Measurements from ENCODE around the gene PCSK6.

Gene PCSK6

DNA sequence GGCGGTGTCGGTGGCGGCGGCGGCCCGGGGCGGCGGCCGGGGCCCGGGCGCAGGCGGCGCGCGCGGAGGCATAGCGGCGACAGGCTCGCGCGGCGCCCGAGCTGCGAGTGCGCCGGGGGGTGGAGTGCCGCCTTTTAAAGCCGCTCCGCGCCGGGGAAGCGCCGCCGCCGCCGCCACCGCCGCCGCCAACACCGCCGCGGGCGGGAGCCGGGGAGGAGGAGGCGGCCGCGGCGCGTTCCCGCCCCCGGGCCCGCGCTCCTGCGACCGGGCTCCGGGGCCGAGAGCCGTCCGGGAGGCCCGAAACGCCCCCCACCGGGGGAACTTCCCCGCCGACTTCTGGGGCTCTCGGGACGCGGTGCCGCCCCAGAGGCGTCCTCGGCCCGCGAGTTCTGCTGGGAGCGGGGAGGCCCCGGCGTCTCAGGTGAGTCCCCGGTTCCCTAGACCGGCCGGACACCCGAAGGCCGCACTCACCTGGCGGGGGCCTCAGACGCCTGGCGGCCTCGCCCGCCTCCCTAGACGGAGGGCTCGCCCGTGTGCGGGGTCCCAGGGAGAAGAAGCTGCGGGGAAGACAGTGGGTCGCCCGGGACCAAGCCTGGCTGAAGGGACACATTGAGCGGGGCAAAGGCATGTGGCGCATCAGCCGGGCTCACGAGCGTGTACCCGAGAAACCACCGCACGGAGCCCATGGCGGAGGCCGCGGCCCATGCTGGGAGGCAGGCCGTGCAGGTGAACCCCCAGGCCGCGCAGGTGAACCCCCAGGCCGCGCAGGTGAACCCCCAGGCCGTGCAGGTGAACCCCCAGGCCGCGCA, at the start of gene PCSK6:
TSS of gene PCSK6 (minus strand) at position 109 of the 809 bp plus-strand sequence. CDS start at position 72, 37 bp downstream.
- peak; percentile 60 for DNase-seq

GRCh38 chr15:101538996-101539395, 49.5 kb upstream of the PCSK6 start:
- DNase-seq: no peak

DNA sequence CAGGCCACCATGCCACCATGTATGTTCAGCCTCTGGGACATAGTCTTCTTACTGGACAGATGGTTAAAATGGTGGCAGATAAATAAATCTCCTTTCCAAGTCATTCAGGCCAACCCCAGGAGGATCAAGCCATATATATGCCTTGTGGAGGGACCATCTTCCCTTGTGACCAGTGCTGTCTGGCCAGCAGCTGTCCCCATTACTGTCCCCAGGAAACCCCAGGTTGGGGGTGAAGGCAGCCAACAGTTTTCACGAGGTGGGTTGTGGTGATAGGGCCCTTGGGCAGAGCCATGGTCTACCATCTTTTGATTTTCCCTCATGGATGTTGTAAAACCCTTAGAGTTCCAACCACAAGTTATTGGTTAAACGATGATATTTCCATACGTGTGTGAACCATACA, 48.7 kb upstream of the PCSK6 start:
- DNase-seq: no peak

DNA sequence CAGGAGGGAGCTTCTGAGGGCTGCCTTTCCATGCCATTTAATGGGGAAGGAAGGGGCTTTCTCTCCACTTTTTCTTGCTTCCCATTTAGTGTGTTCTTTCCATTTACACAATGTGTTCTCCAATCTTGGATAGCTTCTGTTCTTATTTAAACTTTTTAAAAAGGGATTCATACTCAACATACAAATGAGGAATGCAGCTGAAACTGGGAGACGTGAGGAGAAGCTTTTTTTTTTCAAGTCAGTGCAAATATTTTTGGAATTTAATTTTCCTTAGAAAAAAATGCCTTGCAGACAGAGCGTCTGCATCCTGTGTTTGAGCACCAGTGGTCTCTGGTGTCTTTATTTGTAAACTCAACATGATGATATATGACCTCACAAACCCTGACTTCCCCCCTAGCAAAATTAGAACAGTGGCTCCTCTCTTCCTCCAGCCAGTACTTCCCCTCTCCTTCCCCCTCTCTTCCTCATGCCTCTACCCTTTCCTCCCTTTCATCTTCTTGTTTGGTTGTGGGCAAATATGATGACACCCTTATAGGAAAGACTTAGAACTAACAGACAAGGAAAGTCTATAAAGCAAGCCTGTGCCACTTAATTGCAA, 48.1 kb upstream of the PCSK6 start:
- DNase-seq: no peak

- no peak for DNase-seq
Measured at GRCh38 chr15:101536875-101537405, 47.4 kb upstream of the PCSK6 start.

- DNase-seq: no peak
Measured at GRCh38 chr15:101536166-101536874, 46.8 kb upstream of the PCSK6 start.

- DNase-seq: no peak
Measured at GRCh38 chr15:101535170-101535902, 45.8 kb upstream of the PCSK6 start.

- no peak for DNase-seq
Measured at GRCh38 chr15:101534376-101534970, 45.0 kb upstream of the PCSK6 start.

GRCh38 chr15:101533371-101534140, 44.0 kb upstream of the PCSK6 start:
- no peak for DNase-seq

DNA sequence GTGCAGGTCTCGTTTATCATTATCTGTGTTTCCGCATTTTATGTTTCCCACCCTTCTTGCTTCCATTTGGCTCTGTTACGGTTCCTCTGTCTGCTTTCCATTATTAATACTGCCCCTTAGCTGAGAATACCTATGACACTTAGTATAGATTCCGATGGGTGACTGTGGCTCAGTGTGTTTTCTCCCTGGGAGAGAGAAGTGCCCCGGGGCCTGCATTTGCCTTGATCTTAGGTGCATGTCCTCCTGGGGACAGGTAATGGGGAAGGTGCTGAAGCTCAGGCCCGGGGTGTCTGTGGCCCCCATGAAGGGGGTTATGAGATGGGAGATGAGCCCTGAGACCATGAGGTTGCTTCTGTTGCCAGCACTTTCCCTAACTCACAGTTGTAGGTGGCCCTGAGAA, 43.4 kb upstream of the PCSK6 start:
- DNase-seq: no peak

- no peak for DNase-seq
Measured at GRCh38 chr15:101531170-101531569, 41.7 kb upstream of the PCSK6 start.

- no peak for DNase-seq
Measured at GRCh38 chr15:101530224-101530958, 40.9 kb upstream of the PCSK6 start.

DNA sequence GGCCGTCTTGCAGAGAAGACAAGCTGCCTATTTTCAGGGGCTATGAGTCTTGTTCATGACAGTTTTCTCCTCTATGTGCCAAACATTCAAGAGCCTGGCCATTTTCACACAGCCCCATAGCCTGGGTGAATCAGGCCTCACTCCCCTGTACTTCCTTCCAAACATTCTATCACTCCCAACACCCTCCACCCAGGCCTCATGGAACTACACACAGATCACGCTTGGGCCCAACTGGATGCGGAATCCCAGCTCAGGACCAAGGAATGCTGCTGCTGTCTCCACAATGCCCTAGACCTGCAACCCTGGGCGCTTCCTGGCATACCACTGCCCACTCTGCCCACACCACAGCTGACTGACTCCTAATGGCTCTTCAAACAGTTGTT, 39.4 kb upstream of the PCSK6 start:
- no peak for DNase-seq

DNA sequence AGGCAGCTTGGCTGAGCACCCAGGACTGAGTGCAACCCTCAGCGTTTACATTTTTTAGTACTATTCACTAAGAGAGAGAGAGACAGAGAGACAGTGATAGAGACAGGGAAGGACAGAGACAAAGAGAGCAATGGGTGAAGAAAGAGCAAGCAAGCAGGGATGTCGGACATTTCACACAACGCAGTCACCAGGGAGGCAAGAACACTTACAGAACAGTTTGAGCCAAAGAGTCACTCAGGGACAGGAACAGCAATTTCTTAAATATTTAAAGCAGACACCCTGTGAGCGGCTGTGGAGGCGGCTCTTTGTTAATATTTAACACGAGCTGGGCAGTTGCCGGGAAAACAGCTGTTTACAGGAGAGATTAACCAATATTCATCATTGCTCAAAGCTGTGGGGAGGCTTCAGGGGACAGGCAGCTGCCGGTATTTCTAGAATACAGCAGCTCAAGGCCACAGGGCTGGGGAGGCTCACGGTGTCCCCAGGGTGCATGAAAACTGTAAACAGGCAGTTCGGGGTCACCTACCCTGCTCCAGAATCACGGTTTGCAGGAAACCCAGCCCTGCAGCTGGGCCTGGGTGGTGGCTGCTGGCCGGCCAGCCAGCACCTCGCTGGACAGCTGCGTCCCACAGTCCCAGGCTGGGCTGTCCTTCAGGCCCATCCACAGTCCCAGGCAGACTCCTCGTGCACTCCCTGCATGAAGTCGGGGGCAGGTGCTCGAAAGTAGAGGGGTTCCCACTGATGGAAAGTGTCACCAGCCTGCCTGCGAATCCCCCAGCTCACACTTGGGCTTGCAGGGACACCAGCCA, 38.8 kb upstream of the PCSK6 start:
- DNase-seq: no peak

GRCh38 chr15:101526890-101527289, 37.4 kb upstream of the PCSK6 start:
- no peak for DNase-seq

GRCh38 chr15:101526442-101526841, 36.9 kb upstream of the PCSK6 start:
- no peak for DNase-seq

GRCh38 chr15:101526021-101526420, 36.5 kb upstream of the PCSK6 start:
- DNase-seq: no peak

- DNase-seq: no peak
Measured at GRCh38 chr15:101525087-101525669, 35.7 kb upstream of the PCSK6 start.

DNA sequence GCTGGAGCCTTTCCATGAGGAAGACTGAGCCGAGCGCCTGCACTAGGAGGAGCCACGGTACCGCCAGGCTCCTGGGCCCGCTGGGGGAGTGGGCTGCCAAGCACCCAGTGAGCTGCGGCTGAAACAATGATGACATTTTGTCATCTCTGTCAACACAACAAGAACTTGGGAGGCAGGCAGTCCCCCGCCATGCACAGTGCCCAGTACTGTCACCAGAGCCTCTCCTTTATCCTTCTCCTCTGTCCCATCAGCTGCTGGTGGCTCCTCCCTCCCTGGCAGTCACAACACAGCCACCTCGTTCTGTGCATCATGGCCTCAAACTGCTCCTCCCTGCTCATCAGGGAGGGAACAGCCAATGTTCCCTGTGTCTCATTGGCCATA, 34.0 kb upstream of the PCSK6 start:
- no peak for DNase-seq

Measured in hematopoietic multipotent progenitor cell treated with erythropoietin and hydrocortisone succinate and interleukin-3 and kit ligand, for 4 days (in vitro differentiated cells).